ENCODE measurements around the gene B3GALT4.

- TF ChIP-seq EZH2 (IDR thresholded peaks at IDR 0.05; ENCODE audit: borderline replicate concordance, insufficient read depth, low read depth, low read length, poor library complexity, severe bottlenecking): no peak
- TF ChIP-seq, protein P1, sequence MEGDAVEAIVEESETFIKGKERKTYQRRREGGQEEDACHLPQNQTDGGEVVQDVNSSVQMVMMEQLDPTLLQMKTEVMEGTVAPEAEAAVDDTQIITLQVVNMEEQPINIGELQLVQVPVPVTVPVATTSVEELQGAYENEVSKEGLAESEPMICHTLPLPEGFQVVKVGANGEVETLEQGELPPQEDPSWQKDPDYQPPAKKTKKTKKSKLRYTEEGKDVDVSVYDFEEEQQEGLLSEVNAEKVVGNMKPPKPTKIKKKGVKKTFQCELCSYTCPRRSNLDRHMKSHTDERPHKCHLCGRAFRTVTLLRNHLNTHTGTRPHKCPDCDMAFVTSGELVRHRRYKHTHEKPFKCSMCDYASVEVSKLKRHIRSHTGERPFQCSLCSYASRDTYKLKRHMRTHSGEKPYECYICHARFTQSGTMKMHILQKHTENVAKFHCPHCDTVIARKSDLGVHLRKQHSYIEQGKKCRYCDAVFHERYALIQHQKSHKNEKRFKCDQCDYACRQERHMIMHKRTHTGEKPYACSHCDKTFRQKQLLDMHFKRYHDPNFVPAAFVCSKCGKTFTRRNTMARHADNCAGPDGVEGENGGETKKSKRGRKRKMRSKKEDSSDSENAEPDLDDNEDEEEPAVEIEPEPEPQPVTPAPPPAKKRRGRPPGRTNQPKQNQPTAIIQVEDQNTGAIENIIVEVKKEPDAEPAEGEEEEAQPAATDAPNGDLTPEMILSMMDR (IDR thresholded peaks at IDR 0.05): no peak
Measured at GRCh38 chr6:33304216-33304615, 27.3 kb downstream of the B3GALT4 start.

Measured in B cell (primary cell).